Panc1 (cell line): ENCODE results near the gene NSMF. TPM values are rescaled to one million over a fixed set of nuclear protein-coding genes. Genes with fewer than 3 reads are reported as not detected.

Source experiments
- ATAC-seq: fragments of 200-7000 bp; cut with Tn5 transposase; 2 replicates; pipeline ENCODE4 v1.9.1; 2020; ENCODE audit warnings: mild to moderate bottlenecking, moderate library complexity
- BruUV-seq: library from RNA; stranded (reverse); fragments of 400-500 nt; replicated peaks from 2 replicates; lab custom pipeline; 2021; lab: Mats Ljungman, UMichigan
- CTCF ChIA-PET: fragments of 300-600 bp; sonication (Branson Sonifier 250); formaldehyde crosslinking; loops from one replicate; lab custom pipeline; 2022; ENCODE audit warnings: antibody characterized with exemption; lab: Charles Lee
- POLR2A ChIA-PET: fragments of 300-600 bp; sonication (Branson Sonifier 250); formaldehyde crosslinking; loops from one replicate; lab custom pipeline; 2022; ENCODE audit warnings: antibody characterized with exemption; lab: Charles Lee
- DNase-seq: peaks from one replicate; pipeline ENCODE4 v3.0.0-alpha.2; 2010; ENCODE audit warnings: low read depth, low spot score
- H3K27ac ChIP-seq: 2 replicates; pipeline ENCODE4 v1.5.1; 2011; ENCODE audit warnings: mild to moderate bottlenecking, low read length, inconsistent platforms
- H3K27me3 ChIP-seq: fragments of 200-500 bp; sonication (Bioruptor generic); 2 replicates; pipeline ENCODE4 v1.6.0; 2014; ENCODE audit warnings: low read length, inconsistent platforms; ENCODE audit not compliant: control insufficient read depth, insufficient read depth
- H3K36me3 ChIP-seq: fragments of 200-500 bp; sonication (Bioruptor generic); 2 replicates; pipeline ENCODE4 v1.5.1; 2014; ENCODE audit warnings: inconsistent platforms, mild to moderate bottlenecking, low read length, moderate library complexity; ENCODE audit not compliant: control insufficient read depth, insufficient read depth
- H3K4me1 ChIP-seq: 2 replicates; pipeline ENCODE4 v1.5.1; 2011; ENCODE audit warnings: inconsistent platforms, mild to moderate bottlenecking, low read length, moderate library complexity; ENCODE audit not compliant: control insufficient read depth, insufficient read depth
- H3K4me3 ChIP-seq, 2 experiments: 2 replicates each; pipeline ENCODE4 v1.5.1; 2011 to 2012; ENCODE audit warnings: low read depth in 2 of 2, low read length in 2 of 2, mild to moderate bottlenecking in 2 of 2, inconsistent platforms in 1 of 2, moderate library complexity in 1 of 2
- H3K9me3 ChIP-seq: fragments of 200-500 bp; sonication (Bioruptor generic); 2 replicates; pipeline ENCODE4 v1.5.1; 2014; ENCODE audit warnings: low read depth, mild to moderate bottlenecking, inconsistent platforms, low read length, moderate library complexity; ENCODE audit not compliant: control insufficient read depth, insufficient read depth
- POLR2AphosphoS5 ChIP-seq: IDR thresholded peaks from 2 replicates; pipeline ENCODE4 v1.6.1; 2012; ENCODE audit warnings: mild to moderate bottlenecking, low read depth, low read length, moderate library complexity
- SIN3A ChIP-seq: IDR thresholded peaks from 2 replicates; pipeline ENCODE4 v1.6.1; 2012; ENCODE audit warnings: low read depth, mild to moderate bottlenecking, low read length, moderate library complexity, borderline replicate concordance; ENCODE audit not compliant: insufficient read depth
- TCF7L2 ChIP-seq: IDR thresholded peaks from 2 replicates; pipeline ENCODE4 v1.6.1; 2011; ENCODE audit warnings: mild to moderate bottlenecking, low read depth, low read length, inconsistent platforms
- in situ Hi-C: cut with HindIII; loops from 2 replicates; pipeline ENCODE4 v1.10.0; 2016; ENCODE audit warnings: low sequenced_read_pairs, low pct_unique_long_range_greater_than_20kb
- intact Hi-C: fragments of 100-400 bp; cut with micrococcal nuclease; formaldehyde crosslinking; loops from one replicate; pipeline ENCODE4 v1.10.0; 2022; ENCODE audit not compliant: unreplicated experiment
- total RNA-seq: library from RNA; stranded (reverse); gene quantifications from one replicate; pipeline ENCODE4 v1.2.1, GENCODE V29; 2021; ENCODE audit not compliant: unreplicated experiment
- TF ChIP-seq, protein P1 (sequence below), 2 experiments: IDR thresholded peaks; 2 replicates each; pipeline ENCODE4 v1.6.1; 2011 to 2012; ENCODE audit warnings: low read depth in 2 of 2, control low read depth in 1 of 2, low read length in 1 of 2, mild to moderate bottlenecking in 1 of 2, moderate library complexity in 1 of 2; ENCODE audit not compliant: insufficient read depth in 1 of 2
- TF ChIP-seq, protein P2 (sequence below): fragments of 450-650 bp; IDR thresholded peaks from 2 replicates; pipeline ENCODE4 v1.5.1; 2017; ENCODE audit warnings: mild to moderate bottlenecking

The NSMF gene
- total RNA-seq, 1 experiment from 2014 or later, result 40.0 TPM

DNA sequence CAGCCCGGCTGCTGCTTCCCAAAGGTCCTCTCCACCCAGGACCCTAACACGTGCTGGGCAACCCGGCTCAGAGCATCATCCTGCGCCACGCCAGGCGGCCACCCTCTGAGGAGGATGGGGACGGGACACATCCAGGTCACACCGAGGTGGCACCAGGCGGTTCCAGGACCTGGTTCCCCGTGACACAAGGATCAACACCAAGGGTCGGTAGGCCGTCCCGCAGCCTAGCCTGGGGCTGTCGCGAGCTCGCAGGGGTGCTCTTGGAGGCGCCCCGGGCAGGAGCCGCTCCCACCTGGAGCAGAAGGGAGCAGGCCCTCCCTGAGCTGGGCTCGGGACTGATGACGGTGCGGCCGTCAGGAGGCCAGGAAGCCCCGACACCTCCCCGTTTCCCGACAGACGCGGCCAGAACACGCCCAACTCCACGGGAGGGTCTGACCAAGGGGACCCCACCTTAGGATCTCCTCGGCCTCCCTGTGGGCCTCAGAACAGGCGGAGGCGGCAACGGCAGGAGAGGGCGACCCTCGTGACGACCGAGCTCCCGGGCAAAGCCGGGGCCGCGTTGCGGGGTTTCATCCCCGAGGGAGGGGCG is 42.5 kb downstream of the NSMF start:
- BruUV-seq, result no TSS peak
- H3K36me3 ChIP-seq, result no peaks in the 10 kb centered on the region
- ChIA-PET POLR2A (interaction anchor here (0.5 to 0.6 kb wide), 2 partner anchors 40 to 193 kb away, joined by 4 to 8 read pairs; no protein-coding TSS in a partner anchor), CTCF (no interaction called here)
- no peak for ATAC-seq
- intact Hi-C loops, result no loop called here
- H3K4me3 ChIP-seq, result no peak overlapping the region
- no peak for DNase-seq
- in situ Hi-C loops, result no loop called here
- no peaks in the 10 kb centered on the region for H3K9me3 ChIP-seq
- peaks cover 21% of the 10 kb centered on the region for H3K4me1 ChIP-seq
- no peak overlapping the region for H3K27ac ChIP-seq
- H3K27me3 ChIP-seq, result no peaks in the 10 kb centered on the region
- TF ChIP-seq POLR2AphosphoS5, result no peak
- no peak for TF ChIP-seq SIN3A
- TF ChIP-seq, protein P1, sequence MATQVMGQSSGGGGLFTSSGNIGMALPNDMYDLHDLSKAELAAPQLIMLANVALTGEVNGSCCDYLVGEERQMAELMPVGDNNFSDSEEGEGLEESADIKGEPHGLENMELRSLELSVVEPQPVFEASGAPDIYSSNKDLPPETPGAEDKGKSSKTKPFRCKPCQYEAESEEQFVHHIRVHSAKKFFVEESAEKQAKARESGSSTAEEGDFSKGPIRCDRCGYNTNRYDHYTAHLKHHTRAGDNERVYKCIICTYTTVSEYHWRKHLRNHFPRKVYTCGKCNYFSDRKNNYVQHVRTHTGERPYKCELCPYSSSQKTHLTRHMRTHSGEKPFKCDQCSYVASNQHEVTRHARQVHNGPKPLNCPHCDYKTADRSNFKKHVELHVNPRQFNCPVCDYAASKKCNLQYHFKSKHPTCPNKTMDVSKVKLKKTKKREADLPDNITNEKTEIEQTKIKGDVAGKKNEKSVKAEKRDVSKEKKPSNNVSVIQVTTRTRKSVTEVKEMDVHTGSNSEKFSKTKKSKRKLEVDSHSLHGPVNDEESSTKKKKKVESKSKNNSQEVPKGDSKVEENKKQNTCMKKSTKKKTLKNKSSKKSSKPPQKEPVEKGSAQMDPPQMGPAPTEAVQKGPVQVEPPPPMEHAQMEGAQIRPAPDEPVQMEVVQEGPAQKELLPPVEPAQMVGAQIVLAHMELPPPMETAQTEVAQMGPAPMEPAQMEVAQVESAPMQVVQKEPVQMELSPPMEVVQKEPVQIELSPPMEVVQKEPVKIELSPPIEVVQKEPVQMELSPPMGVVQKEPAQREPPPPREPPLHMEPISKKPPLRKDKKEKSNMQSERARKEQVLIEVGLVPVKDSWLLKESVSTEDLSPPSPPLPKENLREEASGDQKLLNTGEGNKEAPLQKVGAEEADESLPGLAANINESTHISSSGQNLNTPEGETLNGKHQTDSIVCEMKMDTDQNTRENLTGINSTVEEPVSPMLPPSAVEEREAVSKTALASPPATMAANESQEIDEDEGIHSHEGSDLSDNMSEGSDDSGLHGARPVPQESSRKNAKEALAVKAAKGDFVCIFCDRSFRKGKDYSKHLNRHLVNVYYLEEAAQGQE (IDR thresholded peaks at IDR 0.05; ENCODE audit: insufficient read depth in 1 of 2, low read depth in 2 of 2, low read length in 1 of 2), result no peak
- TF ChIP-seq TCF7L2, result no peak
- TF ChIP-seq, protein P2, sequence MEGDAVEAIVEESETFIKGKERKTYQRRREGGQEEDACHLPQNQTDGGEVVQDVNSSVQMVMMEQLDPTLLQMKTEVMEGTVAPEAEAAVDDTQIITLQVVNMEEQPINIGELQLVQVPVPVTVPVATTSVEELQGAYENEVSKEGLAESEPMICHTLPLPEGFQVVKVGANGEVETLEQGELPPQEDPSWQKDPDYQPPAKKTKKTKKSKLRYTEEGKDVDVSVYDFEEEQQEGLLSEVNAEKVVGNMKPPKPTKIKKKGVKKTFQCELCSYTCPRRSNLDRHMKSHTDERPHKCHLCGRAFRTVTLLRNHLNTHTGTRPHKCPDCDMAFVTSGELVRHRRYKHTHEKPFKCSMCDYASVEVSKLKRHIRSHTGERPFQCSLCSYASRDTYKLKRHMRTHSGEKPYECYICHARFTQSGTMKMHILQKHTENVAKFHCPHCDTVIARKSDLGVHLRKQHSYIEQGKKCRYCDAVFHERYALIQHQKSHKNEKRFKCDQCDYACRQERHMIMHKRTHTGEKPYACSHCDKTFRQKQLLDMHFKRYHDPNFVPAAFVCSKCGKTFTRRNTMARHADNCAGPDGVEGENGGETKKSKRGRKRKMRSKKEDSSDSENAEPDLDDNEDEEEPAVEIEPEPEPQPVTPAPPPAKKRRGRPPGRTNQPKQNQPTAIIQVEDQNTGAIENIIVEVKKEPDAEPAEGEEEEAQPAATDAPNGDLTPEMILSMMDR, result no peak

DNA sequence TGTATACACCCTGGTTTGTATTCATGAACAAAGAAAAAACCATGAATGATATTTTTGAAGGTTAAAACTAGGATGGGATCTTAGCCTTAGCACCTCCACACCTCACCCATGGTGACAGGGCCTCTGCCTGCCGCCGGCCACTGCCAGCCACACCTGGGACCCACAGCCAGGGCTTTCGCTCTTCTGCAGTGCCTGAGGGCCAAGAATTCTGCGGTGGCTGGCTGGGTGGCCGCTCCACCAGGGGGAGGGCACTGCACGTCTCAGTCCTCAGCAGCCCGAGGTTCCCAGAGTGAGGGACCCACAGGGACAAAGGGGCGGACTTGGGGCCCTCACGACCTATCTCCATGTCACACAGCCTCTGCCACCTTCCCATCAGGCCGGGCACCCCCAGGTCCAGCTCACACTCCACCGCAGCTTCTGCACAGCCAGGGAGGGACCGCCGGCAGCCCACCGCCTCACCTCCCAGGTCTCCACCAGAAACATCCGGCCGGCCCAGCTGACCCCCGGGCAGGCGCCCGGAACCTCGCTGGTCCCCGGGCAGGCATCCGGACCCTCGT is 43.0 kb downstream of the NSMF start:
- BruUV-seq, result no TSS peak
- no peak overlapping the region for H3K4me3 ChIP-seq
- no peaks in the 10 kb centered on the region for H3K9me3 ChIP-seq
- H3K4me1 ChIP-seq, result peaks cover 21% of the 10 kb centered on the region
- ATAC-seq (0 out of 2 replicates have a peak, but pooled peaks have one; percentile 19), DNase-seq (no peak)
- TF ChIP-seq, protein P1 (IDR thresholded peaks at IDR 0.05; ENCODE audit: insufficient read depth in 1 of 2, low read depth in 2 of 2, low read length in 1 of 2), result no peak
- TF ChIP-seq, protein P2, result no peak
- TF ChIP-seq TCF7L2 (no peak), POLR2AphosphoS5 (no peak), SIN3A (no peak)
- H3K36me3 ChIP-seq, result no peaks in the 10 kb centered on the region
- POLR2A ChIA-PET, result interaction anchor here (0.6 kb wide), 1 partner anchor 39 kb away, joined by 4 read pairs; no protein-coding TSS in a partner anchor
- in situ Hi-C loops (no loop called here), intact Hi-C loops (no loop called here)
- H3K27ac ChIP-seq, result 0 out of 2 replicates have a peak overlapping the region, but pooled peaks have one; percentile 48
- H3K27me3 ChIP-seq, result no peaks in the 10 kb centered on the region
- CTCF ChIA-PET, result no interaction called here
